NCI-H1092 (cell line): ENCODE results near the gene CREG1.
"Not testable (repeated sequence)": the region's sequence is repeated elsewhere in the genome, so short reads cannot be mapped to it uniquely, and the experiment has no call there.

Experiments used
- DNase-seq: peaks from one replicate; lab custom pipeline; 2025; lab: John Stamatoyannopoulos, UW

The CREG1 gene

DNA sequence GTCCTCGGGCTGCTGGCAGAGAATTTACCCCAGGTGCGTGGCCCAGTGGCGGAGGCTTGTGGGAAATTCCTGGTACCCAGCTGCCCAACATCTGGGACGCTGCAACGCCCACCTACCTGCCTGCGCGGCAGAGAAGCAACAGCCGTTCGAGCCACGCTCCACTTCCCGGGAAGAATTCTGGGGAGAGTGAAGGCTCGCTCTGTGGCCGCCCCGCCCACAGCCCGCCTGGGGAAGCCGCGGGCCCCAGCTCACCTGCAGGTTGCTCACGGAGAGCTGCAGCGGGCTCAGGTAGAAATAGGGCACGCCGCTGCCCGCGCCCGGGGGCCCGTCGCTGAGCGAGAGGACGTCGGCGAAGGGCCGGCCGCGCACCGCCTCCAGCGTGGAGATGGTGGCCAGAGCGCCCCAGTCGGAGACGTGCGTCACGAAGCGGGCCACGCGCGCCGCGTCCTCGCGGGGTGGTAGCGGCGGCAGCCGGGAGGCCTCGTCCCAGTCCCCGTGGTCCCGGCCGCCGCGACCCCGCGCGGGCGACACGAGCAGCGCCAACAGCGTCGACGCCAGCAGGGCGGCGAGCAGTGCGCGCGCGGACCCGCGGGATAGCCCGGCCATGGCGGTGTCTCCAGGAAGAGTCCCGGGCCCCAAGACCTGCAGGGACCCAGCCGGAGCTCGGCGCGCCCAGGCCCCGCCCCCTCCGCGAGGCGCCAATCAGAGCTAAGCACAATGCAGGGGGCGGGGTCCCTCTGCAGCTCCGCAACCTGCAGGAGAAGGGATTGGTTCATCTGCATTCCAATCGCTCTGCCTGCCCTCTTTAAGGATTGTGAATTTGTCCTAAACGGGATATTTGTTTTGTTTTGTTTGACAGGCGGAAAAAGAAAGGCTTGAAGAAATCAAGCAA is at the start of gene CREG1:
TSS of gene CREG1 (minus strand) at position 627 of the 892 bp plus-strand sequence.
- peak; percentile 74 for DNase-seq

DNA sequence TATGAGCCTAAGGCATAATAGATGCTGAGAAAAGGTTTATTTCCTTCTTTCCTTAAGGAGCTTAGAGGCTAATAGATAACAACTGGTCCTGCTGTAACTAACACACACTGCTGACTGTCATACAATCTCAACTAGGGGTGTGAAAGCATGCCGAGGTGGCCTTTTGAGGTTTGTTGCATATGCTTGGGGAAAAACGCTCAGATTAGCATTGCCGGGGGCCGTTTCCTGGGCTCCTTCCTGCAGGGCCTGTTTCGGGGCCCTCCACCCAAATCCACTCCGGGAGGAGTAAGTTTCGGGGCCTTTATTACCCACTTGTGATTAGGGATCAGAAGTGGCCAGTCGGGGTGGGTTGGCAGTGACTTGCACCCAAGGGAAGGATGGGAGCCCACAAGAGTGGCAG is 49.3 kb upstream of the CREG1 start:
- no peak for DNase-seq

DNA sequence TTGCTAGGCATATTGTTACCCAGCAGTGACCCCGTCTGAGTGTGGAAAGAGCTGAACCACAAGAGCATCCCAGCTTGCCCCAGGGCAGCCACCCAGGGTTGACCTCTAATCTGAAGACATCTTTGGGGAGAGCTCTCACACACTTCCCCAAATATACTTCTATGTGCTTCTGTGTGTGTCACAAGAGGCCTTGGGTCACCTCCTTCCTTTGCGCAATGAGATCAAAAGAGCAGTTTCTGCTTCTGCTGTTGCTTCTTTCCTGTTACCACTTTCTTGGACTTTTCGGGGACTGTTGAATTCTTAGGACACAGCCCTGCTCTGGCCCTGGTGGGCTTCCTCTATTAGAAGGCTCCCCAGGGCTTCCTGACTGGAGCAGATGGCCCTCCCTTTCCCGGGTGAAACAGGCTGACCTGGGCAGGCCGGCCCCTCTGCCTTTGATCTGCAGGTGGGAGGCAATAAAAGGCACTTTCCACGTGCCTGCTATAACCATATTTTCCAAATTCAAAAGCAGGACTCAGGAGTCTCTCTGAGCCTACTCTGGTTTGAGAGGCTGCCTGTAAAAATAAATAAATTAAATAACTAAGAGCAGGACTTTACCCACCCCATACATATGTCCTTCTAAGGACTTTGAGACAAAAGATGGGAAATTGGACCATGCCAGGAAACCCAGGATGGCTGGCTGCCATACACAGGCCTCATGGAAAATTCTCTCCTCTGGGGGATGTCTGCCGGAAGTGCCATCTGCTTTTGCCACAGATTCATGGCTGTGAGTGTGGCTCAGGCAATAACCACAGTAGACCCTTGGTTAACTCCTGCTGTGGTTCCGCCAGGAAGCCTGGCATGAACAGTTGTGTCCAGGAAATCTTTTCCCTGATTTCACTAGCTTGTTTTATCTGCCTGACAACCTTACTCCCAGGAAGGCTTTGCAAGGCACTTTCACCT is 48.2 kb upstream of the CREG1 start:
- no peak for DNase-seq

GRCh38 chr1:167599957-167600581 is 46.5 kb upstream of the CREG1 start:
- DNase-seq = no peak

- DNase-seq = no peak
Measured at GRCh38 chr1:167594822-167595221, 41.3 kb upstream of the CREG1 start.

DNA sequence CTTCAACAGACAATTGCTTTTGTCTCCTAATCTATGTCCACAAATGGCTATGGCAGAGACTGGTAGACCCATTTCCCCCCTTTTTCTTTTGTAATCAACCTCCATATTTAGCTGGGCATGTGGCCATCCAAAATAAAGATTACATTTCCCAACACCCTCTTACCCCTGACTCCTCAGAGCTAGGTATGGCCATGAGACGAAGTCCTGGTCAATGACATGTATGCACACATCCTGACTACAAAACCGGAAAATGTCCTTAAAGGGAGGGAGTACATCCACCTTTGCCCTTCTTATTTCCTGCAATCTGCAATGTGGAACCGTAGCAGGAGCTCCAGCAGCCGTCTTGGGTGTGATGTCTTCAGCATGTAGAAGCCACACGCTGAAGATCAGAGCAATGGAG is 40.3 kb upstream of the CREG1 start:
- no peak for DNase-seq

- no peak for DNase-seq
Measured at GRCh38 chr1:167592475-167592874, 38.9 kb upstream of the CREG1 start.

- no peak for DNase-seq
Measured at GRCh38 chr1:167588361-167588760, 34.8 kb upstream of the CREG1 start.

DNA sequence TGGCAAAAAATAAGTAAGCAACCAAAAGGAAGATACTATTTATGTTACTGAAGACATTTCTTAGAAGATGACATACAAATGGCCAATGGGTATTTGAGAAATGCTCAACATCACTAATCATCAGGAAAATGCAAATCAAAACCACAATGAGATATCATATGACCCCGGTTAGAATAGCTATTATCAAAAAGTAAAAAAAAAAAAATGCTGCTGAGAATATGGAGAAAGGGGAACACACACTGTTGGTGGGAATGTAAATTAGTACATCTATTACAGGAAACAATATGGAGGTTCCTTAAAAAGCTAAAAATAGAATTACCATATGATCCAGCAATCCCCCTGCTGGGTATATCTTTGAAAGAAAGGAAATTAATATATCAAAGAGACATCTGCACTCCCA is 34.3 kb upstream of the CREG1 start:
- no peak for DNase-seq

DNA sequence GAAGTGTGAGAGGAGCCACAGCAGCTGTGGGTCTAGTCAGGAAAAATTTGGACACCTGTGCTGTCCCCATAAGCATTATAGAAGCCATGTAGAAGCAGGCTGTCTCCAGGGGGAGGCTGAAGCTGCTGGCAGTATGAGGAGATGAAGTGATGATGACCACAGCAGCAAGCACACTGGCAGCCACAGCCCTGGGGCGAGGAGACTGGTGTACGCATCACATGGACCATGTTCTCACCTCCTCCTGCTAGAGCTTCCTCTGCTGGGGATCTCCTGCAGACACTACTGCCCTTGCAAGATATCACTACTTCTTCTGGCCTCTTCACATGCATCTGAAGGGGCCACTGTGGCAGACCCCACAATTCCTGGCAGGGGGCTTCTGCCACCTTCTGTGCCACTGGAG is 33.8 kb upstream of the CREG1 start:
- DNase-seq = no peak

DNA sequence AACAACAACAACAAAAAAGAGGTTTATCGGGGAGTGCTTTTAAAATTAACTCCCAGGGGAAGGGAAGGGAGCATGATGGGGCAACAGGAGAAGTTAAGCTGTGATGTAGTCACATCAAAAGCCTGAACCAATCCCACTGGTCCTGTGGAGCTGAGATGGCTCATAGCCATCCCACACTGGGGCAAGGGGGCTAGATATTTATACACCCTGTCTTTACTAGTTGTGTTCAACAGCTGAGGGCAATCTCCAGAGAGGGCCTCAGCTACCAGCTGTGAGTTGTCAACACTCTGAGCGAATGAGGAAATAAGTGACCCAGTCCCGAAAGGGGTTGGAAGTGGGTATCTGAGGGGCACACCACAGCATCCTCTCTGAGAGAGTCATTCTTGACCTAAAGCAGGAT is 31.0 kb upstream of the CREG1 start:
- no peak for DNase-seq

DNA sequence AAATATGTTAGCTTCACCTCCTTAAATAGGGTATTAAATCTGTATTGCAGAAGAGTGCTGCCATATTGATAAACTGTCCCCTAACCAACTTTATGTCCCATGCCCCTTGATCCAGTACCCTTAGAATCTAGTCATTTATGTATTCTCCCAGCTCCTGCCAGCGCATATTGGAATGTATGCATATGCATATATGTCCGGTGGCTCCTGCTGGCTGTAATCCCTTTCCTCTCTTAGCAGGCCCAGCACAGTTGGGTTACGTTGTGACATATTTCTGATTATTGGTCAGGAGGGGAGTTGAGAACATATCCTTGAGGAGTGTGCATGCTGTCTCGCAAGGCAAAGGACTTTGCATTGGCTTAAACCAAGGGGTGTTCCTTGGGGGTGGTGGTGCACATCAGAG is 29.2 kb upstream of the CREG1 start:
- DNase-seq = no peak

DNA sequence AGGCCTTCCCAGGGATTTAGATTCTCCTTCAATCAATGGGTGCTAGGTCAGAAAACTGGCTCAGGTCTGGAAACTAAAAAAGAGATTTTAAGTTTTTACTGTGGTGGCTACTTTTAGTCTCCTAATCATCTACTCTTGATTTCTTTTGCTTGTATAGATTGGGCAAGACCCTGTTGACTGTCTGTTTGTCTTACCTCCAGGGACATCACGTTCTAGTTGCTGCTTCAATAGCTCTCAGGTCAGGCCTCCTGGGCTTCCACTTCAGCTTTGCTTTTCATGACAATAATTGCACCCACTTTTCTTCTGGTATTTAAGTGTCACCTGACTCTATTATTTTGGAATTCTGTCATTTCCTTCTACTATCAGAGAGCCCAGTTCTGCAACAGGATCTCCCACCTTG is 28.5 kb upstream of the CREG1 start:
- no peak for DNase-seq

DNA sequence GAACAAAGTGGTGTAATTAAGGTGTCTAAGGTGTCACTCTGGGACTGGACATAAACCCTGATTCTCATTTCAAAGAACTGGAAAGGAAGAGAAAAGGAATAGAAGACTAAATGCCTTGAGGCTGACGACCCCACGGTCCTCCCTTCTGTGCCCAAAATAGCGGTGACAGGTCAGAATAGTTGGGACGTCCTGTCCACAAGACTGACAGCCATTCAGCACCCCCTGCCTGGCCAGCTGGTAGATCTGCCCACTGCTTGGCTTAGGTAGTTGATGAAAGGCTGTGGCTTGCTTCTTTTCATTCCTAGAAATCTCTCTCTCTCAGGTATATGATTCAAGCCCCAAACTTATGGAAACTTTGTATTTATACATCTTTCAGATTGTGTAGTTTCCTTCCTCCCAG is 26.4 kb upstream of the CREG1 start:
- no peak for DNase-seq

- DNase-seq = no peak
Measured at GRCh38 chr1:167578939-167579521, 25.5 kb upstream of the CREG1 start.

DNA sequence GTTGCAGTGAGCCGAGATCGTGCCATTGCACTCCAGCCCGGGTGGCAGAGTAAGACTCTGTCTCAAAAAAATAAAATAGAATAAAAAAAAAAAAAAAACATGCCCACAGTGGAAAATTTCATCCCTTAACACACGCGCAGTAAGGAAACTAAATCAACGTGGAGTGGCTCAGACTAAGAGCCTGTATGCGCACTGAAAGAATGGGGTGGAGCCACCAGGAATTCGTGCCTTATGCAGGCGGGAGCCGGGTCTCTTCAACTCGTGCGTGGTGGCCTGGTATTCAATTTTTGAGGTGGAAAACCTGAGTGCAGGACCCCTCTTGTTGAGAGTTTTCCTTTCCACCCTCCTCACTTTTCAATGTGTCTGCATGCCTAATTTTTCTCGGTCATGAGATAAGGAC is 22.1 kb upstream of the CREG1 start:
- DNase-seq = no peak

DNA sequence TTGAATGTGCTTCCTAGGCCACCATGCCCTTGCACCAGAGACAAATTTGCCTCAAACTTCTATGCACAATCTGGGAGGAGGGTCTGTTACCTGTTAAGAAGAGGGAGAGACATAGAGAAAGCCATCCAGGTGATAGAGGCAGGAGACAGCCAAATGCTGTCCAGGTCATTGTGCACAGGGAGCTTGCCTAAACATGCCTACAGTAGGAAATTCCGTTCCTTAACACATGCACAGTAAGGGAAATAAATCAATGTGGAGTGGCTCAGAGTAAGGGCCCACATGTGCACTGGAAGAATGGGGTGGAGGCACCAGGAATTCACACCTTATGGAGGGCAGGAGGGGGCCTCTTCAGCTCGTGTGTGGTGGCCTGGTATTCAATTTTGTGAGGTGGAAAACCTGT is 19.5 kb upstream of the CREG1 start:
- DNase-seq = no peak

GRCh38 chr1:167570712-167571111 is 17.1 kb upstream of the CREG1 start:
- DNase-seq = not testable (repeated sequence)

- DNase-seq = no peak
Measured at GRCh38 chr1:167567663-167568062, 14.1 kb upstream of the CREG1 start.

DNA sequence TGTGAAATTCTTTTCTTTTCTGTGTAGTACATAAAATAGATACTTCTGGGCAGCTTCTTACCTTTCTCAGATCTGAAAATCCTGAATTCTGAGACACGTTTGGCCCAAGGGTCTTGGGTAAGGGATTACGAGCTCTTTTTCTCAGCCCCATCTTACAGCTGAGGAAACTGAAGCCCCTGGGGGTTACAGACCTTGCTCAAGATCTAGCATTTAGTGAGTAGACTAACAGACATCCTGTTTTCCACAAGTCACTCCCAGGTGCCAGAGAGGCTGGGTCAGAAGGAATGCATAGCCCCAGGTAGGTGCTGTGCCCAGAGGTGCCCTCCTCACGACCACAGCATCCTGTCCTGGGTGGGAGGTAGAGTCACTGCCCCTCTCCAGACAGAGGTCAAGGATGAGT is 13.2 kb upstream of the CREG1 start:
- DNase-seq = no peak

- no peak for DNase-seq
Measured at GRCh38 chr1:167565922-167566321, 12.4 kb upstream of the CREG1 start.

- no peak for DNase-seq
Measured at GRCh38 chr1:167564612-167565270, 11.2 kb upstream of the CREG1 start.
